K562 (cell line): ENCODE measurements around the gene RPL14. TPM values are rescaled to one million over a fixed set of nuclear protein-coding genes. Genes with fewer than 3 reads are reported as not detected.

Experiments used
- CBFA2T2 ChIP-seq: fragments of 450-650 bp; conservative IDR thresholded peaks from 2 replicates; pipeline ENCODE4 v1.6.1; 2017; ENCODE audit warnings: mild to moderate bottlenecking
- CHD4 ChIP-seq: fragments of 200-600 bp; sonication (generic); IDR thresholded peaks from 3 replicates; pipeline ENCODE4 v1.6.1; 2012; ENCODE audit warnings: low read depth, mild to moderate bottlenecking, mixed read lengths, low read length, inconsistent platforms; ENCODE audit not compliant: insufficient read depth, insufficient replicate concordance, poor library complexity, severe bottlenecking
- DPF2 ChIP-seq: fragments of 450-650 bp; IDR thresholded peaks from 2 replicates; pipeline ENCODE4 v1.6.1; 2016
- EHMT2 ChIP-seq: fragments of 450-650 bp; IDR thresholded peaks from 2 replicates; pipeline ENCODE4 v1.6.1; 2018; ENCODE audit warnings: antibody characterized with exemption
- ELF2 ChIP-seq: fragments of 250-450 bp; sonication (Bioruptor Pico); IDR thresholded peaks from 2 replicates; pipeline ENCODE4 v1.5.0; 2021; ENCODE audit warnings: mild to moderate bottlenecking
- FOSL1 ChIP-seq: fragments of 200-800 bp; sonication (Bioruptor generic); conservative IDR thresholded peaks from 2 replicates; pipeline ENCODE4 v1.6.1; 2016; ENCODE audit warnings: missing genetic modification characterization, missing compliant biosample characterization
- HDAC1 ChIP-seq, 2 experiments: fragments of 450-650 bp; IDR thresholded peaks; 2 replicates each; pipeline ENCODE4 v1.6.1; 2016 to 2017; ENCODE audit warnings: inconsistent platforms in 1 of 2, mild to moderate bottlenecking in 1 of 2, moderate library complexity in 1 of 2
- JUN ChIP-seq, 2 experiments: sonication (generic) in 1 of 2; formaldehyde crosslinking in 1 of 2; IDR thresholded peaks; 2 replicates each; pipeline versions ENCODE4 v1.6.1 to v1.8.0; 2012 to 2022; ENCODE audit warnings: borderline replicate concordance in 2 of 2, mild to moderate bottlenecking in 2 of 2, improper control_type of control experiment in 1 of 2, low read depth in 1 of 2, low read length in 1 of 2, missing genetic modification reagents in 1 of 2
- KLF16 ChIP-seq: IDR thresholded peaks from 2 replicates; pipeline ENCODE4 v1.6.1; 2016; ENCODE audit warnings: antibody characterized with exemption
- LCOR ChIP-seq: sonication (generic); formaldehyde crosslinking; IDR thresholded peaks from 2 replicates; pipeline ENCODE4 v1.8.0; 2022; ENCODE audit warnings: mild to moderate bottlenecking, missing genetic modification reagents
- MAZ ChIP-seq, 2 experiments: fragments of 450-650 bp in 1 of 2; sonication (generic) in 1 of 2; formaldehyde crosslinking; IDR thresholded peaks in 1 of 2; conservative IDR thresholded peaks in 1 of 2; 2 replicates each; pipeline versions ENCODE4 v1.4.0 to v1.5.0; 2020; ENCODE audit warnings: mild to moderate bottlenecking in 1 of 2, missing genetic modification reagents in 1 of 2
- NR4A1 ChIP-seq, 2 experiments: fragments of 250-450 bp in 1 of 2; fragments of 450-650 bp in 1 of 2; sonication (Bioruptor Pico) in 1 of 2; IDR thresholded peaks; 2 replicates each; pipeline versions ENCODE4 v1.4.0 to v1.6.1; 2016 to 2020; ENCODE audit warnings: mild to moderate bottlenecking in 2 of 2, missing compliant biosample characterization in 1 of 2, missing genetic modification characterization in 1 of 2, moderate library complexity in 1 of 2
- NUFIP1 ChIP-seq: fragments of 450-650 bp; IDR thresholded peaks from 2 replicates; pipeline ENCODE4 v1.6.1; 2018; ENCODE audit not compliant: partially characterized antibody
- PML ChIP-seq: IDR thresholded peaks from 2 replicates; pipeline ENCODE4 v1.6.1; 2012; ENCODE audit warnings: low read length, inconsistent platforms
- SAFB ChIP-seq: fragments of 200-400 bp; formaldehyde crosslinking; IDR thresholded peaks from 2 replicates; pipeline ENCODE4 v1.6.1; 2017; ENCODE audit warnings: low read depth, low read length, borderline replicate concordance
- SMAD4 ChIP-seq: fragments of 250-450 bp; sonication (Bioruptor Pico); conservative IDR thresholded peaks from 2 replicates; pipeline ENCODE4 v1.8.0; 2021; ENCODE audit warnings: inconsistent platforms, mild to moderate bottlenecking, moderate library complexity
- SMARCC2 ChIP-seq: fragments of 450-650 bp; IDR thresholded peaks from 2 replicates; pipeline ENCODE4 v1.6.1; 2017; ENCODE audit warnings: antibody characterized with exemption, moderate library complexity, mild to moderate bottlenecking, low read depth
- SP1 ChIP-seq: sonication (generic); formaldehyde crosslinking; IDR thresholded peaks from 2 replicates; pipeline ENCODE4 v1.8.1; 2022; ENCODE audit warnings: mild to moderate bottlenecking, missing genetic modification reagents
- SUPT5H ChIP-seq: fragments of 450-650 bp; IDR thresholded peaks from 2 replicates; pipeline ENCODE4 v1.6.1; 2016
- TEAD2 ChIP-seq: fragments of 450-650 bp; IDR thresholded peaks from 2 replicates; pipeline ENCODE4 v1.6.1; 2016; ENCODE audit warnings: missing genetic modification characterization, control low read depth, missing compliant biosample characterization
- TRIM28 ChIP-seq: fragments of 450-650 bp; IDR thresholded peaks from 2 replicates; pipeline ENCODE4 v1.6.1; 2017
- ZFP30 ChIP-seq: fragments of 250-450 bp; sonication (Bioruptor Pico); IDR thresholded peaks from 2 replicates; pipeline ENCODE4 v1.8.0; 2022; ENCODE audit warnings: moderate library complexity, mild to moderate bottlenecking, inconsistent platforms, borderline replicate concordance
- ZNF124 ChIP-seq: sonication (generic); formaldehyde crosslinking; IDR thresholded peaks from 2 replicates; pipeline ENCODE4 v1.8.1; 2022; ENCODE audit warnings: missing genetic modification reagents
- ZNF134 ChIP-seq: fragments of 250-450 bp; sonication (Bioruptor Pico); conservative IDR thresholded peaks from 2 replicates; pipeline ENCODE4 v1.4.0; 2020
- ZNF253 ChIP-seq: fragments of 250-450 bp; sonication (Bioruptor Pico); conservative IDR thresholded peaks from 2 replicates; pipeline ENCODE4 v1.6.1; 2021; ENCODE audit warnings: mild to moderate bottlenecking
- polyA plus RNA-seq, 8 experiments: library from polyadenylated mRNA; depleted of rRNA in 4 of 8; stranded (reverse) in 5 of 8; unstranded in 3 of 8; fragments of >200 nt; fragmentation: Nextera tagmentation in 2 of 8; fragmentation: Illumina TruSeq in 1 of 8; extraction: Ambion mirVana in 2 of 8; extraction: Trizol in 1 of 8; gene quantifications; 2 replicates each; pipeline versions ENCODE4 v1.2.1 to v1.2.3, GENCODE V29; 2011 to 2014; ENCODE audit warnings: inconsistent platforms in 1 of 8, missing spikeins in 1 of 8
- total RNA-seq, 7 experiments: library from RNA; depleted of rRNA in 6 of 7; stranded (reverse); fragments of >200 nt in 6 of 7; fragmentation: Illumina TruSeq in 2 of 7; extraction: Trizol in 2 of 7; gene quantifications; 2 replicates each; pipeline versions ENCODE4 v1.2.1 to v1.2.3, GENCODE V29; 2011 to 2021; ENCODE audit warnings: low replicate concordance in 1 of 7
- TF ChIP-seq, protein P1 (sequence below): fragments of 250-450 bp; sonication (Bioruptor Pico); IDR thresholded peaks from 2 replicates; pipeline ENCODE4 v1.8.0; 2022; ENCODE audit warnings: moderate library complexity, mild to moderate bottlenecking, inconsistent platforms
- TF ChIP-seq, protein P2 (sequence below): sonication (generic); formaldehyde crosslinking; IDR thresholded peaks from 2 replicates; pipeline ENCODE4 v1.8.1; 2023; ENCODE audit warnings: mild to moderate bottlenecking, missing genetic modification reagents, moderate library complexity

Gene RPL14
- total and polyA plus RNA-seq, 9 of the 15 experiments (the other 6 are each of a cell fraction or from before 2014, with no cell fraction given) = 851 to 4,649 (median 2,133) TPM

GRCh38 chr3:40505599-40506462, 48.7 kb downstream of the RPL14 start, which contains the start of gene ZNF620 (continued):
- TF ChIP-seq SP1 (CRISPR knock-in tag) (no peak), ELF2 (CRISPR knock-in tag) (no peak; the same call in 1 of the 2 replicates), ZNF134 (CRISPR knock-in tag) (no peak), TEAD2 (no peak), MAZ (CRISPR knock-in tag; conservative IDR thresholded peaks at IDR 0.05 in 1 of 2, IDR thresholded peaks at IDR 0.05 in 1 of 2) (peak; percentile 46 to 85; a peak in 3 of 4 replicates), KLF16 (no peak), ZFP30 (CRISPR knock-in tag) (no peak), CBFA2T2 (no peak), PML (peak; percentile 42; the same call in 1 of the 2 replicates), CHD4 (no peak), EHMT2 (no peak), ZNF253 (CRISPR knock-in tag) (no peak), SAFB (peak; percentile 24; the same call in 1 of the 2 replicates), NUFIP1 (no peak), SUPT5H (peak; percentile 62; the same call in 1 of the 2 replicates), ZNF124 (CRISPR knock-in tag) (no peak), LCOR (peak; percentile 63; the same call in 1 of the 2 replicates), SMARCC2 (no peak), TRIM28 (no peak), SMAD4 (CRISPR knock-in tag) (peak; percentile 67), HDAC1 (IDR thresholded peaks at IDR 0.05) (no peak), JUN (IDR thresholded peaks at IDR 0.05; ENCODE audit: borderline replicate concordance, low read depth, low read length) (no peak), JUN (CRISPR knock-in tag; IDR thresholded peaks at IDR 0.05; ENCODE audit: borderline replicate concordance) (no peak), DPF2 (no peak), NR4A1 (CRISPR knock-in tag; IDR thresholded peaks at IDR 0.05) (no peak), NR4A1 (tag; IDR thresholded peaks at IDR 0.05) (0 out of 2 replicates have a peak, but pooled peaks have one; percentile 60), FOSL1 (tag) (no peak)
- TF ChIP-seq, protein P1, sequence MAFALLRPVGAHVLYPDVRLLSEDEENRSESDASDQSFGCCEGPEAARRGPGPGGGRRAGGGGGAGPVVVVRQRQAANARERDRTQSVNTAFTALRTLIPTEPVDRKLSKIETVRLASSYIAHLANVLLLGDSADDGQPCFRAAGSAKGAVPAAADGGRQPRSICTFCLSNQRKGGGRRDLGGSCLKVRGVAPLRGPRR = no peak
- TF ChIP-seq, protein P2, sequence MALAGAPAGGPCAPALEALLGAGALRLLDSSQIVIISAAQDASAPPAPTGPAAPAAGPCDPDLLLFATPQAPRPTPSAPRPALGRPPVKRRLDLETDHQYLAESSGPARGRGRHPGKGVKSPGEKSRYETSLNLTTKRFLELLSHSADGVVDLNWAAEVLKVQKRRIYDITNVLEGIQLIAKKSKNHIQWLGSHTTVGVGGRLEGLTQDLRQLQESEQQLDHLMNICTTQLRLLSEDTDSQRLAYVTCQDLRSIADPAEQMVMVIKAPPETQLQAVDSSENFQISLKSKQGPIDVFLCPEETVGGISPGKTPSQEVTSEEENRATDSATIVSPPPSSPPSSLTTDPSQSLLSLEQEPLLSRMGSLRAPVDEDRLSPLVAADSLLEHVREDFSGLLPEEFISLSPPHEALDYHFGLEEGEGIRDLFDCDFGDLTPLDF (CRISPR knock-in tag) = no peak
